GM20000 (cell line): ENCODE results near the gene DYNLT4.
"Not testable (repeated sequence)": the region's sequence is repeated elsewhere in the genome, so short reads cannot be mapped to it uniquely, and the experiment has no call there.

Source experiments
- DNase-seq: peaks from one replicate; pipeline ENCODE4 v3.0.0; 2012; ENCODE audit warnings: low spot score
- CTCF ChIP-seq: IDR thresholded peaks from 2 replicates; pipeline ENCODE4 v1.5.1; 2012; ENCODE audit warnings: mild to moderate bottlenecking, control low read depth; ENCODE audit errors: extremely low read depth, missing control alignments

DYNLT4 gene

DNA sequence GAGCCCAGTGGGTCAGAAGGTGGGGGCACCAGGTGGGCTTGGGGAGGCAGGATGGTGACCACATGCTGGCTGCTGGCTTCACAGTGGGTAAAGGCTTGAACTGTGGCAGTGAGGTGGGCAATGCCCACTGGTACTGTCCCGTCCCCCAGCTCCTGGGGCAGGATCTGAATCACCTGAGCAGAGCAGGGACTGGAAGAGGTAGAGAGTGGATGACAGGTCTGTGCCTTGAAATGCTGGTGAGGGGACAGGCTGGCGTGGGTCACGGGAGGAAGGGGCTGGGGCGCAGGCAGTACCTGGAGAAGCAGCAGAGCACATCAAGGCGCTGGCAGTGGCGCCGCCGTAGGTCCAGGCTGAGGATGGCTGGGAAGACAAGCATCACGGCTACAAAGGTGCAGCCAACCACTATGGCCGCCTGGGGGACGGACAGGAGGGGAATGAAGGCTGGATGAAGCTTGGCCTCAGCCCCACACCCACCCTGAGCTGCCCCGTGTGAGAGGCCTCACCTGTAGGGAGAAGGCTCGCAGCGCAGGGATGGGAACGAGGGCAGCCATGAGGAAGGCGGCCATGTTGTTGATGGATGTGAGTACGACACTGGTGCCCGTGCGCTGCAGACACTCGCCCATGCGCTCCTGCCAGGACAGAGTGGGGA lies 21.0 kb upstream of the DYNLT4 start:
- no peak for TF ChIP-seq CTCF
- no peak for DNase-seq

DNA sequence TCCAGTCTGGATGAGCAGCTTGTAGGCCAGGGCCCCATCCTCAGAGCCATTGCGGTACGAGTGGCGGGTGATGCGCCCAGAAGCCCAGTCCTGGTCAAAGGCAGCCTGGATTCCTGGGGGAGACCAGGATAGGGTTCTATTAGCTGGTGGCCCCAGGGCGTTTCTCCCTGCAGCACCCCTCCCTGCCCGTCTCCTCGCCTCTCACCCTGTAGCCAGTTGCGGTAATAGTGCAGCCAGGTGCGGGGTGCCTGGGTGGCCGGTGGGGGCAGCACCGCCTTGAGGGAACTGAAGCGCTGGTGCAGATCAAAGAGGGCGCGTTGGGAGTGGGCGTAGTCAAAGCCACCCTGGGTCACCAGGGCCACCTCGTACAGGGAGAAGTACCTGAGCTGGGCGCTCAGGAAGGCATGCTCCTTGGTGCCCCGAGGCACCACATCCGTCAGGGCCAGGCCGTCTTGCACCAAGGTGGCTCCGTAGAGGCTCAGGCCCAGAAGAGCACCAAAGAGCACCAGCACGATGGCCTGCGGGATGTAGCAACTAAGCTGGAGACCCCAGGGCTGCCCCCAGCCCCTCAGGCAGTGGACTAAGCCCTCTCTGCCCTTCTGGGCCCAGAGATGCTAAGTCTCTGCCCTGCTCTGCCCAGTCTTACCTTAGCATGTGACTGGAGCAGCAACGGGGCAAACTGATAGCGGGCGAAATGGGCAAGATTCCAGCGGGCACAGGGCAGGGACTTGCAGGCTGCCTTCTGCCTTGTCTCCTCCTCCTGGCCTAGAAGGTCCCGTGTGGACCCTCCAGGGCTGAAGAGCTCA lies 20.2 kb upstream of the DYNLT4 start:
- no peak for DNase-seq
- TF ChIP-seq CTCF, result no peak

GRCh38 chr1:44826375-44827196 lies 19.4 kb upstream of the DYNLT4 start:
- no peak for TF ChIP-seq CTCF
- DNase-seq, result no peak

- not testable (repeated sequence) for DNase-seq
Observed at GRCh38 chr1:44824392-44824791, 17.2 kb upstream of the DYNLT4 start.

- no peak for DNase-seq
- no peak for TF ChIP-seq CTCF
Observed at GRCh38 chr1:44822981-44823451, 15.9 kb upstream of the DYNLT4 start.

- TF ChIP-seq CTCF, result no peak
- no peak for DNase-seq
Observed at GRCh38 chr1:44822131-44822701, 15.1 kb upstream of the DYNLT4 start.

DNA sequence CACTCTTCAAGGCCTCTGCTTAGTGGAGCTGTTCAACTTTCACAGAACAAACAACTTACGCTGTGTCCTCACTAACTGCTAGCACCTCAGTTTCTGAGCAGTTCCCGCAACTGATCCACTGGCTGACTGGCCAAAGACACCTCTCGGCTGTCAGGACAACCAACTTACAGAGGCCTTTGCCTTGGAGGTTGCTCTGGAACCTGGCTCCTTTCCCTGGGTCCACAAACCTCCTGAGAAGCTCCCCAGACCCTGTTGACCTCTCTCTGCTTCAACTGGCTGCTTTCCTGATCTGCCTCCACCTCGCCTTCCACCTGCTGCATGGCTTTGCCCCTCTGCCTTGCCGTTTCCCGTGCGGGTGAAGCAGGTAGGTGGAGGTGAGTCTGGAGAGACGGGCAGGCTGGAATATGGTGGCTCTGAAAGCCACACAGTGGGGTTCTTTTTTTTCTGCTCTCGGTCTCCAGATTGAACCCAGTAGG lies 14.1 kb upstream of the DYNLT4 start:
- TF ChIP-seq CTCF, result no peak
- no peak for DNase-seq
